H1 (cell line): ENCODE results near the gene IL17A. TPM values are rescaled to one million over a fixed set of nuclear protein-coding genes. Genes with fewer than 3 reads are reported as not detected.

Source experiments
- CTCF ChIA-PET: fragments of 300-600 bp; sonication (Branson Sonifier 250); formaldehyde crosslinking; loops from one replicate; lab custom pipeline; 2021; ENCODE audit not compliant: partially characterized antibody; lab: Charles Lee
- POLR2A ChIA-PET: fragments of 300-600 bp; sonication (Branson Sonifier 250); formaldehyde crosslinking; loops from one replicate; lab custom pipeline; 2021; ENCODE audit warnings: inconsistent platforms; ENCODE audit not compliant: partially characterized antibody; lab: Charles Lee
- DNase-seq, 2 experiments: peaks; one replicate each; pipeline versions ENCODE4 v3.0.0 to v3.0.0-alpha.2; 2010 to 2022; ENCODE audit warnings: low spot score in 2 of 2, low read depth in 1 of 2, mixed read lengths in 1 of 2
- FAIRE-seq: peaks from 2 replicates; lab custom pipeline; 2011; peaks lifted over from hg19 to GRCh38; lab: Jason Lieb, UNC
- H2AFZ ChIP-seq: 2 replicates; pipeline ENCODE4 v1.8.1; 2012; ENCODE audit warnings: low read length, inconsistent platforms
- H2AK5ac ChIP-seq: 2 replicates; pipeline ENCODE4 v1.6.1; 2013; ENCODE audit warnings: low read depth, low read length
- H2BK120ac ChIP-seq: replicated peaks from 2 replicates; pipeline ENCODE3; 2013; ENCODE audit warnings: low read depth, low read length, inconsistent platforms
- H2BK12ac ChIP-seq: 2 replicates; pipeline ENCODE4 v1.6.1; 2013; ENCODE audit warnings: low read depth, low read length
- H2BK15ac ChIP-seq: 2 replicates; pipeline ENCODE4 v1.6.1; 2013; ENCODE audit warnings: low read length
- H2BK20ac ChIP-seq: 2 replicates; pipeline ENCODE4 v1.6.1; 2013; ENCODE audit warnings: low read length
- H2BK5ac ChIP-seq: 2 replicates; pipeline ENCODE4 v1.6.1; 2013; ENCODE audit warnings: low read depth, low read length
- H3K14ac ChIP-seq: 2 replicates; pipeline ENCODE4 v1.6.1; 2013; ENCODE audit warnings: inconsistent platforms; ENCODE audit not compliant: insufficient read length
- H3K18ac ChIP-seq: 2 replicates; pipeline ENCODE4 v1.6.1; 2013; ENCODE audit warnings: low read length; ENCODE audit errors: extremely low read depth
- H3K23ac ChIP-seq: 2 replicates; pipeline ENCODE4 v1.6.1; 2013; ENCODE audit warnings: inconsistent platforms; ENCODE audit not compliant: insufficient read length
- H3K23me2 ChIP-seq: 2 replicates; pipeline ENCODE4 v1.6.1; 2013; ENCODE audit warnings: low read depth, low read length
- H3K27ac ChIP-seq: 2 replicates; pipeline ENCODE4 v1.6.1; 2011; ENCODE audit warnings: low read depth, low read length, inconsistent platforms
- H3K27me3 ChIP-seq, 4 experiments: replicated peaks in 1 of 4; 1 replicate in 1 of 4; 2 replicates in 3 of 4; pipeline versions ENCODE4 v1.6.1 to v1.8.1; 2011 to 2013; ENCODE audit warnings: low read length in 3 of 4, mild to moderate bottlenecking in 3 of 4, inconsistent platforms in 2 of 4, mixed read lengths in 2 of 4, moderate library complexity in 1 of 4; ENCODE audit not compliant: control insufficient read depth in 3 of 4, insufficient read depth in 3 of 4; ENCODE audit errors: extremely low read depth in 1 of 4
- H3K36me3 ChIP-seq, 4 experiments: 2 replicates each; pipeline versions ENCODE4 v1.6.1 to v1.8.1; 2011 to 2013; ENCODE audit warnings: mild to moderate bottlenecking in 4 of 4, low read length in 3 of 4, moderate library complexity in 2 of 4, control low read depth in 1 of 4, inconsistent platforms in 1 of 4; ENCODE audit not compliant: insufficient read depth in 4 of 4, control insufficient read depth in 2 of 4
- H3K4ac ChIP-seq: replicated peaks from 2 replicates; pipeline ENCODE3; 2013; ENCODE audit warnings: low read length, low read depth, mixed read lengths, inconsistent platforms; ENCODE audit not compliant: insufficient read length
- H3K4me1 ChIP-seq, 4 experiments: replicated peaks in 1 of 4; 1 replicate in 1 of 4; 2 replicates in 3 of 4; pipeline versions ENCODE4 v1.6.1 to v1.8.1; 2011 to 2013; ENCODE audit warnings: low read length in 3 of 4, inconsistent platforms in 2 of 4, mixed read lengths in 1 of 4; ENCODE audit not compliant: insufficient read depth in 4 of 4, control insufficient read depth in 3 of 4
- H3K4me2 ChIP-seq, 2 experiments: 2 replicates each; pipeline versions ENCODE4 v1.6.1 to v1.8.1; 2011 to 2013; ENCODE audit warnings: low read depth in 2 of 2, low read length in 2 of 2, control low read depth in 1 of 2, inconsistent platforms in 1 of 2, mild to moderate bottlenecking in 1 of 2; ENCODE audit not compliant: insufficient read depth in 1 of 2
- H3K4me3 ChIP-seq, 4 experiments: fragments of 200-600, 300-600 bp in 1 of 4; sonication (generic), shearing (Covaris generic), sonication (Bioruptor Twin) in 1 of 4; 2 replicates each; pipeline versions ENCODE4 v1.5.1 to v1.8.1; 2011 to 2016; ENCODE audit warnings: low read length in 4 of 4, low read depth in 3 of 4, control low read depth in 2 of 4, inconsistent platforms in 2 of 4, mild to moderate bottlenecking in 2 of 4, mixed read lengths in 1 of 4, moderate library complexity in 1 of 4; ENCODE audit not compliant: insufficient read depth in 2 of 4; ENCODE audit errors: extremely low read depth in 1 of 4
- H3K56ac ChIP-seq: replicated peaks from 2 replicates; pipeline ENCODE3; 2013; ENCODE audit warnings: low read depth, mild to moderate bottlenecking, mixed read lengths, low read length, inconsistent platforms; ENCODE audit not compliant: insufficient read length
- H3K79me1 ChIP-seq: 2 replicates; pipeline ENCODE4 v1.6.1; 2013; ENCODE audit warnings: low read depth, low read length, control low read depth
- H3K79me2 ChIP-seq, 2 experiments: 2 replicates each; pipeline versions ENCODE4 v1.6.1 to v1.8.1; 2012 to 2013; ENCODE audit warnings: low read length in 2 of 2, mild to moderate bottlenecking in 2 of 2, inconsistent platforms in 1 of 2; ENCODE audit not compliant: insufficient read depth in 2 of 2, control insufficient read depth in 1 of 2
- H3K9ac ChIP-seq, 4 experiments: replicated peaks in 1 of 4; 1 replicate in 1 of 4; 2 replicates in 3 of 4; pipeline versions ENCODE4 v1.6.1 to v1.8.1; 2011 to 2013; ENCODE audit warnings: low read depth in 3 of 4, low read length in 3 of 4, control low read depth in 2 of 4, mild to moderate bottlenecking in 2 of 4, moderate library complexity in 2 of 4, inconsistent platforms in 1 of 4; ENCODE audit errors: extremely low read depth in 1 of 4
- H3K9me3 ChIP-seq, 2 experiments: 2 replicates each; pipeline versions ENCODE4 v1.6.1 to v1.8.1; 2012 to 2013; ENCODE audit warnings: mild to moderate bottlenecking in 2 of 2, moderate library complexity in 2 of 2, control low read depth in 1 of 2, inconsistent platforms in 1 of 2, low read depth in 1 of 2, low read length in 1 of 2, mixed read lengths in 1 of 2; ENCODE audit not compliant: insufficient read depth in 2 of 2
- H4K20me1 ChIP-seq, 2 experiments: replicated peaks in 1 of 2; 2 replicates each; pipeline versions ENCODE3 to v1.8.1; 2011 to 2013; ENCODE audit warnings: inconsistent platforms in 2 of 2, low read length in 2 of 2, mild to moderate bottlenecking in 1 of 2; ENCODE audit not compliant: insufficient read depth in 2 of 2, control insufficient read depth in 1 of 2
- H4K5ac ChIP-seq: 2 replicates; pipeline ENCODE4 v1.6.1; 2013; ENCODE audit warnings: low read length, low read depth, mixed read lengths, inconsistent platforms; ENCODE audit not compliant: insufficient read length
- H4K8ac ChIP-seq: 2 replicates; pipeline ENCODE4 v1.8.0; 2013; ENCODE audit warnings: mild to moderate bottlenecking, moderate library complexity, low read length, inconsistent platforms; ENCODE audit not compliant: insufficient read depth; ENCODE audit errors: extremely low read depth
- H4K91ac ChIP-seq: replicated peaks from 2 replicates; pipeline ENCODE3; 2013; ENCODE audit warnings: low read length, mixed read lengths, inconsistent platforms; ENCODE audit not compliant: insufficient read length
- CBX8 ChIP-seq: fragments of 300-800, 300-1000 bp; sonication (generic); IDR thresholded peaks from 2 replicates; pipeline ENCODE4 v1.7.1; 2016; ENCODE audit warnings: low read depth, low read length, borderline replicate concordance
- CTCF ChIP-seq, 3 experiments: IDR thresholded peaks; 1 replicate in 2 of 3; 2 replicates in 1 of 3; pipeline versions ENCODE4 v1.5.1 to v1.6.1; 2011; ENCODE audit warnings: low read length in 3 of 3, mild to moderate bottlenecking in 3 of 3, inconsistent platforms in 2 of 3, low read depth in 1 of 3, moderate library complexity in 1 of 3; ENCODE audit not compliant: insufficient read depth in 1 of 3; ENCODE audit errors: control extremely low read depth in 1 of 3
- FOSL1 ChIP-seq: IDR thresholded peaks from 2 replicates; pipeline ENCODE4 v1.6.1; 2011; ENCODE audit warnings: mild to moderate bottlenecking, low read depth, low read length, moderate library complexity; ENCODE audit not compliant: insufficient read depth
- WGBS, 2 experiments: shearing (Covaris generic) in 1 of 2; methylation state at CpG; one replicate each; pipeline versions ENCODE4 v1.1.6 to v1.1.7; 2013 to 2015; ENCODE audit warnings: low lambda C conversion rate in 2 of 2, mixed read lengths in 2 of 2, inconsistent platforms in 1 of 2, low coverage in 1 of 2, missing lambda C conversion rate in 1 of 2; ENCODE audit not compliant: insufficient replicate concordance in 2 of 2, insufficient coverage in 1 of 2, insufficient read length in 1 of 2; ENCODE audit errors: extremely low coverage in 1 of 2, missing lambda C conversion rate in 1 of 2; 5-methylcytosine and 5-hydroxymethylcytosine counted together
- polyA plus RNA-seq, 7 experiments: library from polyadenylated mRNA; depleted of rRNA in 3 of 7; stranded (reverse) in 5 of 7; unstranded in 2 of 7; fragments of >200 nt in 5 of 7; fragments of 200-250 nt in 2 of 7; gene quantifications; 1 replicate in 5 of 7; 2 replicates in 1 of 7; 4 replicates in 1 of 7; pipeline versions ENCODE4 v1.2.1 to v1.2.3, GENCODE V29; 2011 to 2013; ENCODE audit warnings: missing spikeins in 2 of 7, mixed read lengths in 2 of 7
- total RNA-seq: library from RNA; stranded (reverse); fragmentation: NEBNext Ultra II Directional; extraction: Animal tissue kit (Norgen Biotek cat#: 25700); gene quantifications from 2 replicates; pipeline ENCODE4 v1.2.1, GENCODE V29; 2021

IL17A gene
- total and polyA plus RNA-seq, 2 of the 8 experiments (the other 6 are each of a cell fraction or from before 2014, with no cell fraction given) = not detected

- Histone ChIP-seq H3K56ac (no peak overlapping the region), H3K4me2 (no peak overlapping the region), H3K27ac (no peak overlapping the region), H3K36me3 (no peaks in the 10 kb centered on the region), H3K4ac (no peak overlapping the region), H3K4me3 (no peak overlapping the region), H3K23me2 (no peaks in the 10 kb centered on the region), H2BK15ac (no peak overlapping the region), H3K9me3 (no peaks in the 10 kb centered on the region), H3K27me3 (peaks cover 0 to 2% (median 0%) of the 10 kb centered on the region in 4 experiments; a peak in 2 of 7 replicates), H2AFZ (no peak overlapping the region), H4K8ac (no peak overlapping the region), H2BK12ac (no peak overlapping the region), H3K9ac (no peak overlapping the region), H2BK20ac (no peak overlapping the region), H4K91ac (no peak overlapping the region), H2BK5ac (no peak overlapping the region), H3K79me2 (no peaks in the 10 kb centered on the region)
- DNase-seq = no peak
- POLR2A ChIA-PET = no interaction called here
- TF ChIP-seq CBX8 = no peak
- no peak for TF ChIP-seq FOSL1
- TF ChIP-seq CTCF (IDR thresholded peaks at IDR 0.05; ENCODE audit: control extremely low read depth in 1 of 3, insufficient read depth in 1 of 3, low read depth in 1 of 3, low read length in 3 of 3) = peak in 1 of 3 experiments; percentile 6; a peak in 1 of 4 replicates
- TF ChIP-seq, all 59 proteins: peak for 1
- H4K20me1 ChIP-seq = no peaks in the 10 kb centered on the region
- no peak for FAIRE-seq
- 96% methylated on average over 3 of the region's 3 CpGs; no CpG with 5 or more reads in 1 of the 2 experiments for WGBS, 2 experiments
- CTCF ChIA-PET = interaction anchor here (0.9 to 1.6 kb wide), 4 partner anchors 8 to 97 kb away, joined by 3 to 5 read pairs (median 3); no protein-coding TSS in a partner anchor
- H3K14ac ChIP-seq = no peak overlapping the region
- H4K5ac ChIP-seq = no peak overlapping the region
- no peaks in the 10 kb centered on the region for H3K79me1 ChIP-seq
- H3K18ac ChIP-seq = no peak overlapping the region
- H3K4me1 ChIP-seq = no peaks in the 10 kb centered on the region
- H2AK5ac ChIP-seq = no peak overlapping the region
- no peak overlapping the region for H3K23ac ChIP-seq
- no peak overlapping the region for H2BK120ac ChIP-seq
Measured at GRCh38 chr6:52146851-52147445, 39.2 kb upstream of the IL17A start.
